22Rv1 (cell line): Measurements from ENCODE around the gene CDK5RAP2.

Experiments used
- CTCF ChIP-seq: fragments of 450-650 bp; IDR thresholded peaks from 2 replicates; pipeline ENCODE4 v1.5.1; 2017; ENCODE audit warnings: mild to moderate bottlenecking
- ZFX ChIP-seq: fragments of 450-650 bp; IDR thresholded peaks from 2 replicates; pipeline ENCODE4 v1.6.1; 2017; ENCODE audit warnings: antibody characterized with exemption, borderline replicate concordance

DNA sequence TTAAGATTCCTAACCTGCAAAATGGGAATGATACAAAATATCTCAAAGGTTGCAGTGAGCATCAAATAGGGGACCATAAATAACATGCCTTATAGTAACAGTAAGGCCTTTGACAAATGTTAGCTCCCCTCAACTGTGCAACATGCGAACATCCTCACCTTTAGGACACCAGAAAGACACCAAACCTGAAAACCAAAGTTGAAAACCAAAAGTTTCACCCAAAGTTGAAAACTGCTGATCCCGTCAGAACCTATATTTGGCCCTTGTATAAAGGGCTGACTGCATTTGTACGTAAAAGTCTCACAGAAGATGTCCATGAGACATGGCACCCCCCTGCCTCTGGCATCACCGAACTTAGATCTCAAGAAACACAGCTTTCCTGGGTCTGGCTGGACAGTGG, 12.1 kb downstream of the CDK5RAP2 start:
- TF ChIP-seq CTCF (no peak), ZFX (no peak)
